HEK293 (cell line): Measurements from ENCODE around the gene OR8S1.

Experiments used
- CTCF ChIA-PET: fragments of 350-600 bp; formaldehyde crosslinking; extraction: SDS; loops from one replicate; lab custom pipeline; 2021; ENCODE audit warnings: antibody characterized with exemption; lab: Yijun Ruan, JAX
- POLR2A ChIA-PET: fragments of 300-600 bp; formaldehyde crosslinking; extraction: SDS; loops from one replicate; lab custom pipeline; 2020; ENCODE audit warnings: antibody characterized with exemption, inconsistent platforms; lab: Yijun Ruan, JAX
- H3K27ac ChIP-seq: fragments of 200-500 bp; sonication (Bioruptor generic); 2 replicates; pipeline ENCODE4 v1.5.1; 2014; ENCODE audit warnings: low read depth, low read length, control low read depth, inconsistent platforms; ENCODE audit errors: extremely low read depth
- H3K36me3 ChIP-seq, 2 experiments: fragments of 200-500 bp in 1 of 2; sonication (Bioruptor generic) in 1 of 2; 1 replicate in 1 of 2; 2 replicates in 1 of 2; pipeline ENCODE4 v1.5.1; 2014 to 2017; ENCODE audit warnings: inconsistent platforms in 2 of 2, low read length in 2 of 2; ENCODE audit not compliant: control insufficient read depth in 2 of 2, insufficient read depth in 1 of 2
- H3K4me1 ChIP-seq: fragments of 200-500 bp; sonication (Bioruptor generic); 2 replicates; pipeline ENCODE4 v1.5.1; 2014; ENCODE audit warnings: mild to moderate bottlenecking, low read length, inconsistent platforms; ENCODE audit not compliant: control insufficient read depth, insufficient read depth
- H3K4me3 ChIP-seq: 2 replicates; pipeline ENCODE4 v1.5.1; 2011; ENCODE audit warnings: low read depth, mild to moderate bottlenecking, control low read depth, low read length, moderate library complexity
- H3K9me3 ChIP-seq: fragments of 200-500 bp; sonication (Bioruptor generic); 2 replicates; pipeline ENCODE4 v1.5.1; 2014; ENCODE audit warnings: low read depth, low read length, inconsistent platforms; ENCODE audit not compliant: control insufficient read depth, insufficient read depth
- KLF17 ChIP-seq: fragments of 450-650 bp; formaldehyde crosslinking; IDR thresholded peaks from 2 replicates; pipeline ENCODE4 v1.5.1; 2016; ENCODE audit warnings: missing biosample characterization, missing genetic modification characterization
- PRDM10 ChIP-seq: fragments of 450-650 bp; formaldehyde crosslinking; IDR thresholded peaks from 2 replicates; pipeline ENCODE4 v1.5.1; 2016; ENCODE audit warnings: missing biosample characterization, missing genetic modification characterization
- REST ChIP-seq: fragments of 450-650 bp; formaldehyde crosslinking; IDR thresholded peaks from 2 replicates; pipeline ENCODE4 v1.5.1; 2016; ENCODE audit warnings: missing biosample characterization, missing genetic modification characterization
- SP2 ChIP-seq: fragments of 450-650 bp; formaldehyde crosslinking; IDR thresholded peaks from 2 replicates; pipeline ENCODE4 v1.5.1; 2016; ENCODE audit warnings: missing biosample characterization, missing genetic modification characterization
- YY2 ChIP-seq: fragments of 450-650 bp; formaldehyde crosslinking; IDR thresholded peaks from 2 replicates; pipeline ENCODE4 v1.5.1; 2016; ENCODE audit warnings: missing biosample characterization, missing genetic modification characterization
- ZNF18 ChIP-seq: fragments of 450-650 bp; formaldehyde crosslinking; IDR thresholded peaks from 2 replicates; pipeline ENCODE4 v1.5.1; 2016; ENCODE audit warnings: missing biosample characterization, missing genetic modification characterization
- ZNF335 ChIP-seq: fragments of 450-650 bp; formaldehyde crosslinking; conservative IDR thresholded peaks from 2 replicates; pipeline ENCODE4 v1.5.1; 2016; ENCODE audit warnings: missing biosample characterization, missing genetic modification characterization
- ZNF404 ChIP-seq: fragments of 450-650 bp; formaldehyde crosslinking; IDR thresholded peaks from 2 replicates; pipeline ENCODE4 v1.5.1; 2017; ENCODE audit warnings: missing biosample characterization, missing genetic modification characterization
- ZNF416 ChIP-seq: fragments of 450-650 bp; formaldehyde crosslinking; IDR thresholded peaks from 2 replicates; pipeline ENCODE4 v1.5.1; 2016; ENCODE audit warnings: missing biosample characterization, missing genetic modification characterization
- ZNF561 ChIP-seq: fragments of 450-650 bp; IDR thresholded peaks from 2 replicates; pipeline ENCODE4 v1.5.1; 2018; ENCODE audit warnings: missing biosample characterization, missing genetic modification characterization, borderline replicate concordance
- ZNF610 ChIP-seq: fragments of 450-650 bp; formaldehyde crosslinking; IDR thresholded peaks from 2 replicates; pipeline ENCODE4 v1.5.1; 2016; ENCODE audit warnings: missing biosample characterization, missing genetic modification characterization, borderline replicate concordance
- ZNF645 ChIP-seq: fragments of 450-650 bp; formaldehyde crosslinking; IDR thresholded peaks from 2 replicates; pipeline ENCODE4; 2016; ENCODE audit warnings: missing biosample characterization, missing genetic modification characterization
- ZNF654 ChIP-seq: fragments of 450-650 bp; formaldehyde crosslinking; IDR thresholded peaks from 2 replicates; pipeline ENCODE4 v1.5.1; 2016; ENCODE audit warnings: low read depth, missing biosample characterization, missing genetic modification characterization
- ZNF660 ChIP-seq: fragments of 450-650 bp; IDR thresholded peaks from 2 replicates; pipeline ENCODE4 v1.5.1; 2018; ENCODE audit warnings: missing biosample characterization, mild to moderate bottlenecking, missing genetic modification characterization
- ZNF792 ChIP-seq: fragments of 450-650 bp; formaldehyde crosslinking; IDR thresholded peaks from 2 replicates; pipeline ENCODE4 v1.5.1; 2016; ENCODE audit warnings: missing biosample characterization, missing genetic modification characterization
- TF ChIP-seq, protein P1 (sequence below): fragments of 450-650 bp; formaldehyde crosslinking; IDR thresholded peaks from 2 replicates; pipeline ENCODE4 v1.5.1; 2017; ENCODE audit warnings: missing biosample characterization, missing genetic modification characterization

Gene OR8S1

GRCh38 chr12:48536602-48537001 lies 11.2 kb downstream of the OR8S1 start (continued):
- TF ChIP-seq, protein P1, sequence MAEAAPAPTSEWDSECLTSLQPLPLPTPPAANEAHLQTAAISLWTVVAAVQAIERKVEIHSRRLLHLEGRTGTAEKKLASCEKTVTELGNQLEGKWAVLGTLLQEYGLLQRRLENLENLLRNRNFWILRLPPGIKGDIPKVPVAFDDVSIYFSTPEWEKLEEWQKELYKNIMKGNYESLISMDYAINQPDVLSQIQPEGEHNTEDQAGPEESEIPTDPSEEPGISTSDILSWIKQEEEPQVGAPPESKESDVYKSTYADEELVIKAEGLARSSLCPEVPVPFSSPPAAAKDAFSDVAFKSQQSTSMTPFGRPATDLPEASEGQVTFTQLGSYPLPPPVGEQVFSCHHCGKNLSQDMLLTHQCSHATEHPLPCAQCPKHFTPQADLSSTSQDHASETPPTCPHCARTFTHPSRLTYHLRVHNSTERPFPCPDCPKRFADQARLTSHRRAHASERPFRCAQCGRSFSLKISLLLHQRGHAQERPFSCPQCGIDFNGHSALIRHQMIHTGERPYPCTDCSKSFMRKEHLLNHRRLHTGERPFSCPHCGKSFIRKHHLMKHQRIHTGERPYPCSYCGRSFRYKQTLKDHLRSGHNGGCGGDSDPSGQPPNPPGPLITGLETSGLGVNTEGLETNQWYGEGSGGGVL (tag by site-specific recombination) = no peak
- TF ChIP-seq ZNF404 (tag by site-specific recombination) (no peak), KLF17 (no peak), ZNF610 (tag by site-specific recombination) (no peak), YY2 (no peak)

GRCh38 chr12:48542300-48542928 lies 17.0 kb downstream of the OR8S1 start:
- TF ChIP-seq ZNF660 = 0 out of 2 replicates have a peak, but pooled peaks have one; percentile 36
- no peak for TF ChIP-seq SP2
- TF ChIP-seq REST = 0 out of 2 replicates have a peak, but pooled peaks have one; percentile 20
- peak; percentile 95 for TF ChIP-seq ZNF654 (tag by site-specific recombination)

DNA sequence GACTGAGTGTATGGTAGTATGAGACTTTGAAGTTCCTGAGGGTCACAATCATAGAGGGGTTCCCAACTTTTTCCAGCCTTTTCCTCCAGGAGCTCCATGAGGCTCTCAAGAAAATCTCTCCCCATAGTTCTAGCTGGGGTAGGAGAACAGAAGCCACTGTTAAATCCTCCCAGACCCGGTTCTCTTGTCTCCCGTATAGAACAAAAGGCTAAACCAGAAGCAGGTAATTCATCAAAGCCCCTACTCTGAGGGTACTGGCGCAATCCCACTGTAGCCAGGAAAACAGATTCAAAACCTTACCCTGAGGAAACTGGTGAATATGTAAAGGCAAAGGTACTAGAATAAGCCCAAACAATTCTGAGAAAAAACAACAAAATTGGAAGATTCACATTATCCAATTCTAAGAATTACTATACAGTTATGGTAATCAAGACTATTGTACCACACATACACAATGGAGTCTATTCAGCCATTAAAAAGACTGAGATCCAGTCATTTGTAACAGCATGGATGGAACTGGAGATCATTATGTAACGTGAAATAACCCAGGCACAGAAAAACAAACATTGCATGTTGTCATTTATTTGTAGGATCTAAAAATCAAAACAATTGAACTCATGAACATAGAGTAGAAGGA lies 20.5 kb downstream of the OR8S1 start:
- TF ChIP-seq ZNF792 (tag by site-specific recombination) (no peak), ZNF645 (tag by site-specific recombination) (no peak), ZNF335 (tag by site-specific recombination) (no peak), ZNF416 (tag by site-specific recombination) (no peak), ZNF18 (tag by site-specific recombination) (no peak), ZNF561 (no peak), PRDM10 (tag by site-specific recombination) (no peak)
- Histone ChIP-seq H3K36me3 (no peaks in the 10 kb centered on the region), H3K9me3 (no peaks in the 10 kb centered on the region), H3K27ac (no peak overlapping the region), H3K4me1 (no peaks in the 10 kb centered on the region), H3K4me3 (no peak overlapping the region)
- POLR2A ChIA-PET = no interaction called here
- CTCF ChIA-PET = interaction anchor here (0.7 to 6.6 kb wide), 2 partner anchors 72 to 1894 kb away, joined by 4 to 209 read pairs; no protein-coding TSS in a partner anchor

More at GRCh38 chr12:48542300-48542928, 17.0 kb downstream of the OR8S1 start:
- H3K27ac ChIP-seq = no peak overlapping the region
- H3K9me3 ChIP-seq = no peaks in the 10 kb centered on the region
- no peaks in the 10 kb centered on the region for H3K36me3 ChIP-seq
- ChIA-PET CTCF (interaction anchor here (0.5 to 6.6 kb wide), 15 partner anchors 9 to 253 kb away, joined by 3 to 209 read pairs (median 4); no protein-coding TSS in a partner anchor), POLR2A (no interaction called here)
- H3K4me3 ChIP-seq = no peak overlapping the region
- H3K4me1 ChIP-seq = no peaks in the 10 kb centered on the region
